ENCODE data around the gene TEX101.
"Not testable (repeated sequence)": the region's sequence is repeated elsewhere in the genome, so short reads cannot be mapped to it uniquely, and the experiment has no call there.

Gene TEX101

GRCh38 chr19:43435775-43436174 is 21.1 kb downstream of the TEX101 start:
- Histone ChIP-seq H3K9me3 (replicated peaks in 1 of 2; ENCODE audit: control insufficient read depth in 2 of 2, insufficient read depth in 1 of 2, low read depth in 1 of 2, low read length in 2 of 2) (no peaks in the 10 kb centered on the region), H3K4ac (ENCODE audit: low read length) (no peak overlapping the region), H2BK15ac (ENCODE audit: low read length) (no peak overlapping the region), H2AFZ (ENCODE audit: low read length) (no peak overlapping the region), H3K27ac (replicated peaks; ENCODE audit: low read length) (no peak overlapping the region), H3K9ac (ENCODE audit: low read depth, low read length, poor library complexity) (no peak overlapping the region), H3K18ac (ENCODE audit: low read length) (no peak overlapping the region), H4K8ac (ENCODE audit: low read depth, low read length) (no peak overlapping the region), H2BK12ac (ENCODE audit: low read length) (no peak overlapping the region), H3K4me2 (ENCODE audit: insufficient read depth, low read length, poor library complexity, severe bottlenecking) (no peak overlapping the region), H3K79me1 (ENCODE audit: low read depth, low read length) (no peaks in the 10 kb centered on the region), H2BK5ac (ENCODE audit: low read length) (no peak overlapping the region), H3K23ac (ENCODE audit: low read depth, low read length, poor library complexity) (no peak overlapping the region), H2AK5ac (ENCODE audit: low read depth, low read length) (no peak overlapping the region), H3K4me3 (ENCODE audit: low read length in 2 of 2) (no peak overlapping the region), H3K4me1 (ENCODE audit: control insufficient read depth in 2 of 2, insufficient read depth in 1 of 2, low read depth in 1 of 2, low read length in 2 of 2) (no peaks in the 10 kb centered on the region), H3K36me3 (replicated peaks in 1 of 2; ENCODE audit: control insufficient read depth in 2 of 2, insufficient read depth in 2 of 2, low read length in 2 of 2) (no peaks in the 10 kb centered on the region), H3K14ac (ENCODE audit: low read length) (no peak overlapping the region), H4K91ac (ENCODE audit: low read depth, low read length, poor library complexity) (no peak overlapping the region), H3K27me3 (ENCODE audit: control insufficient read depth in 3 of 3, insufficient read depth in 3 of 3, low read depth in 1 of 3, low read length in 3 of 3) (no peaks in the 10 kb centered on the region), H2BK120ac (ENCODE audit: low read depth, low read length) (no peak overlapping the region)
- no CpG with 5 or more reads among the region's 3 CpGs for WGBS, 2 donors (ENCODE audit: extremely low coverage in 2 of 2, insufficient read length in 2 of 2, insufficient replicate concordance in 1 of 2)
- no peak for DNase-seq (ENCODE audit: low spot score)

GRCh38 chr19:43437284-43437683 is 22.6 kb downstream of the TEX101 start:
- H2BK15ac ChIP-seq (ENCODE audit: low read length); H3K9ac ChIP-seq (ENCODE audit: low read depth, low read length, poor library complexity); H4K8ac ChIP-seq (ENCODE audit: low read depth, low read length); H3K23ac ChIP-seq (ENCODE audit: low read depth, low read length, poor library complexity); H3K9me3 ChIP-seq (replicated peaks in 1 of 2; ENCODE audit: control insufficient read depth in 2 of 2, insufficient read depth in 1 of 2, low read depth in 1 of 2, low read length in 2 of 2); H3K18ac ChIP-seq (ENCODE audit: low read length); H3K4me3 ChIP-seq (ENCODE audit: low read length in 2 of 2); H3K36me3 ChIP-seq (replicated peaks in 1 of 2; ENCODE audit: control insufficient read depth in 2 of 2, insufficient read depth in 2 of 2, low read length in 2 of 2); H2AK5ac ChIP-seq (ENCODE audit: low read depth, low read length); H3K4ac ChIP-seq (ENCODE audit: low read length); H3K14ac ChIP-seq (ENCODE audit: low read length); H2BK120ac ChIP-seq (ENCODE audit: low read depth, low read length); H3K27ac ChIP-seq (replicated peaks; ENCODE audit: low read length); H2AFZ ChIP-seq (ENCODE audit: low read length); DNase-seq (ENCODE audit: low spot score); H3K4me2 ChIP-seq (ENCODE audit: insufficient read depth, low read length, poor library complexity, severe bottlenecking); H2BK12ac ChIP-seq (ENCODE audit: low read length); H2BK5ac ChIP-seq (ENCODE audit: low read length); H3K27me3 ChIP-seq (ENCODE audit: control insufficient read depth in 3 of 3, insufficient read depth in 3 of 3, low read depth in 1 of 3, low read length in 3 of 3); H4K91ac ChIP-seq (ENCODE audit: low read depth, low read length, poor library complexity); H3K4me1 ChIP-seq (ENCODE audit: control insufficient read depth in 2 of 2, insufficient read depth in 1 of 2, low read depth in 1 of 2, low read length in 2 of 2); H3K79me1 ChIP-seq (ENCODE audit: low read depth, low read length): not testable (repeated sequence)
- WGBS, 2 donors (ENCODE audit: extremely low coverage in 2 of 2, insufficient read length in 2 of 2, insufficient replicate concordance in 1 of 2): no CpG with 5 or more reads among the region's 11 CpGs

- no peaks in the 10 kb centered on the region for H3K36me3 ChIP-seq (replicated peaks in 1 of 2; ENCODE audit: control insufficient read depth in 2 of 2, insufficient read depth in 2 of 2, low read length in 2 of 2)
- H3K23ac ChIP-seq (ENCODE audit: low read depth, low read length, poor library complexity): no peak overlapping the region
- no peak overlapping the region for H3K14ac ChIP-seq (ENCODE audit: low read length)
- no peak overlapping the region for H3K18ac ChIP-seq (ENCODE audit: low read length)
- no peak overlapping the region for H3K4me2 ChIP-seq (ENCODE audit: insufficient read depth, low read length, poor library complexity, severe bottlenecking)
- H3K27ac ChIP-seq (replicated peaks; ENCODE audit: low read length): no peak overlapping the region
- H2BK12ac ChIP-seq (ENCODE audit: low read length): no peak overlapping the region
- H4K8ac ChIP-seq (ENCODE audit: low read depth, low read length): no peak overlapping the region
- H2AFZ ChIP-seq (ENCODE audit: low read length): no peak overlapping the region
- no peak overlapping the region for H3K9ac ChIP-seq (ENCODE audit: low read depth, low read length, poor library complexity)
- H3K4ac ChIP-seq (ENCODE audit: low read length): no peak overlapping the region
- no peaks in the 10 kb centered on the region for H3K27me3 ChIP-seq (ENCODE audit: control insufficient read depth in 3 of 3, insufficient read depth in 3 of 3, low read depth in 1 of 3, low read length in 3 of 3)
- no CpG with 5 or more reads among the region's 6 CpGs for WGBS, 2 donors (ENCODE audit: extremely low coverage in 2 of 2, insufficient read length in 2 of 2, insufficient replicate concordance in 1 of 2)
- no peak overlapping the region for H2BK15ac ChIP-seq (ENCODE audit: low read length)
- H3K4me1 ChIP-seq (ENCODE audit: control insufficient read depth in 2 of 2, insufficient read depth in 1 of 2, low read depth in 1 of 2, low read length in 2 of 2): no peaks in the 10 kb centered on the region
- no peak overlapping the region for H4K91ac ChIP-seq (ENCODE audit: low read depth, low read length, poor library complexity)
- no peak for DNase-seq (ENCODE audit: low spot score)
- no peak overlapping the region for H2BK120ac ChIP-seq (ENCODE audit: low read depth, low read length)
- no peaks in the 10 kb centered on the region for H3K79me1 ChIP-seq (ENCODE audit: low read depth, low read length)
- H3K9me3 ChIP-seq (replicated peaks in 1 of 2; ENCODE audit: control insufficient read depth in 2 of 2, insufficient read depth in 1 of 2, low read depth in 1 of 2, low read length in 2 of 2): no peaks in the 10 kb centered on the region
- H2BK5ac ChIP-seq (ENCODE audit: low read length): no peak overlapping the region
- no peak overlapping the region for H2AK5ac ChIP-seq (ENCODE audit: low read depth, low read length)
- H3K4me3 ChIP-seq (ENCODE audit: low read length in 2 of 2): no peak overlapping the region
Observed at GRCh38 chr19:43437712-43438111, 23.0 kb downstream of the TEX101 start.

GRCh38 chr19:43438291-43439031 is 23.8 kb downstream of the TEX101 start:
- no peak overlapping the region for H3K18ac ChIP-seq (ENCODE audit: low read length)
- no peak overlapping the region for H3K9ac ChIP-seq (ENCODE audit: low read depth, low read length, poor library complexity)
- no peak overlapping the region for H4K8ac ChIP-seq (ENCODE audit: low read depth, low read length)
- no peak overlapping the region for H3K4ac ChIP-seq (ENCODE audit: low read length)
- H2BK15ac ChIP-seq (ENCODE audit: low read length): no peak overlapping the region
- no peak overlapping the region for H2BK12ac ChIP-seq (ENCODE audit: low read length)
- H2AK5ac ChIP-seq (ENCODE audit: low read depth, low read length): no peak overlapping the region
- no peak overlapping the region for H3K27ac ChIP-seq (replicated peaks; ENCODE audit: low read length)
- H4K91ac ChIP-seq (ENCODE audit: low read depth, low read length, poor library complexity): no peak overlapping the region
- H3K23ac ChIP-seq (ENCODE audit: low read depth, low read length, poor library complexity): no peak overlapping the region
- H2AFZ ChIP-seq (ENCODE audit: low read length): no peak overlapping the region
- H2BK5ac ChIP-seq (ENCODE audit: low read length): no peak overlapping the region
- no peaks in the 10 kb centered on the region for H3K27me3 ChIP-seq (ENCODE audit: control insufficient read depth in 3 of 3, insufficient read depth in 3 of 3, low read depth in 1 of 3, low read length in 3 of 3)
- no peak overlapping the region for H3K14ac ChIP-seq (ENCODE audit: low read length)
- no peaks in the 10 kb centered on the region for H3K4me1 ChIP-seq (ENCODE audit: control insufficient read depth in 2 of 2, insufficient read depth in 1 of 2, low read depth in 1 of 2, low read length in 2 of 2)
- no peak for DNase-seq (ENCODE audit: low spot score)
- H3K79me1 ChIP-seq (ENCODE audit: low read depth, low read length): no peaks in the 10 kb centered on the region
- H3K4me2 ChIP-seq (ENCODE audit: insufficient read depth, low read length, poor library complexity, severe bottlenecking): no peak overlapping the region
- no peak overlapping the region for H3K4me3 ChIP-seq (ENCODE audit: low read length in 2 of 2)
- H3K36me3 ChIP-seq (replicated peaks in 1 of 2; ENCODE audit: control insufficient read depth in 2 of 2, insufficient read depth in 2 of 2, low read length in 2 of 2): no peaks in the 10 kb centered on the region
- no CpG with 5 or more reads among the region's 9 CpGs for WGBS, 2 donors (ENCODE audit: extremely low coverage in 2 of 2, insufficient read length in 2 of 2, insufficient replicate concordance in 1 of 2)
- no peaks in the 10 kb centered on the region for H3K9me3 ChIP-seq (replicated peaks in 1 of 2; ENCODE audit: control insufficient read depth in 2 of 2, insufficient read depth in 1 of 2, low read depth in 1 of 2, low read length in 2 of 2)
- no peak overlapping the region for H2BK120ac ChIP-seq (ENCODE audit: low read depth, low read length)

All from neuronal stem cell (in vitro differentiated cells).